Measurements from ENCODE around the gene MINDY4. TPM values are rescaled to one million over a fixed set of nuclear protein-coding genes. Genes with fewer than 3 reads are reported as not detected.

Gene MINDY4
- total RNA-seq, 1 donor from 2014 or later: 5.3 TPM

DNA sequence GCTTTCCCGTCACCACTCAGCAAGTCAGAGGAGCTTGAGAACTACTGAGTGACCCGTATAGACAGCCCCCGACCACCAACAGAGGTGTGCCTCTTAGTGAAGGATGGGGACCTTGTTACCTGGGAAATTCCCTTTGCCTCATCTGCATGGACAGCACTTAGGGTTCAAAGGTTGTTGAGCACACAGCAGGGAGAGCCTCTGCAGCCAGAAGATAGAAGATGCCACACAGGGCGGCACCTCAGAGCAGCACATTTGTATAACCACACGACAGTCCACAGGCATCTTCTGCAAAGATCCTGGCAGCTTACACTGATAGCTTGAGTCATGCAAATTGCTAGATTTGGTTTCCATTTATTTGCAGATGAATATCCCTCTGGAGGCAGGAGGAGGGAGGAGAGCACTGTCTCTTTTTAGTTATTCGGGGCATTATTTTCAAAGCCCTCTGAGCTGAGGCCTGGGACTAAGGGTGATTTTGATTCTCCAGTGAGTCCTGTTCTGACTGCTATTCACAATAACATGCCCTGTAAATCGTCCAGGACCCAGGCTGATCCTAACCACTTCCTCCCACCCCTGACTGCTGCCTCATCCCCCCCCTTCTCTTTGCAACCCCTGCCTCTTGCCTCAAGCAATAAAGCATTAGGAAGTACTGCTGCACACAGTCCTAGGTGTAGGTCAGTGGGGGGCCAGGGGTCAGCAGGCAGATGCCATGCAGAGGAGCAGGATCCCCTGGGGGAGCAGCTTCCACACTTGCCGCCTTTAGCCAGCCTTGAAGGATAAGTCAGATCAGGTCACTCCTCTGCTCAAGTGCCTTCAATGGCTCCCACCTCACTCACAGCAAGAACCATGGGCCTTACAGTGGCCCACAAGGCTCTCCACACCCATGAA, 43.9 kb upstream of the MINDY4 start:
- TF ChIP-seq, protein P1, sequence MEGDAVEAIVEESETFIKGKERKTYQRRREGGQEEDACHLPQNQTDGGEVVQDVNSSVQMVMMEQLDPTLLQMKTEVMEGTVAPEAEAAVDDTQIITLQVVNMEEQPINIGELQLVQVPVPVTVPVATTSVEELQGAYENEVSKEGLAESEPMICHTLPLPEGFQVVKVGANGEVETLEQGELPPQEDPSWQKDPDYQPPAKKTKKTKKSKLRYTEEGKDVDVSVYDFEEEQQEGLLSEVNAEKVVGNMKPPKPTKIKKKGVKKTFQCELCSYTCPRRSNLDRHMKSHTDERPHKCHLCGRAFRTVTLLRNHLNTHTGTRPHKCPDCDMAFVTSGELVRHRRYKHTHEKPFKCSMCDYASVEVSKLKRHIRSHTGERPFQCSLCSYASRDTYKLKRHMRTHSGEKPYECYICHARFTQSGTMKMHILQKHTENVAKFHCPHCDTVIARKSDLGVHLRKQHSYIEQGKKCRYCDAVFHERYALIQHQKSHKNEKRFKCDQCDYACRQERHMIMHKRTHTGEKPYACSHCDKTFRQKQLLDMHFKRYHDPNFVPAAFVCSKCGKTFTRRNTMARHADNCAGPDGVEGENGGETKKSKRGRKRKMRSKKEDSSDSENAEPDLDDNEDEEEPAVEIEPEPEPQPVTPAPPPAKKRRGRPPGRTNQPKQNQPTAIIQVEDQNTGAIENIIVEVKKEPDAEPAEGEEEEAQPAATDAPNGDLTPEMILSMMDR (IDR thresholded peaks at IDR 0.05; ENCODE audit: insufficient read depth, low read length, poor library complexity, severe bottlenecking): no peak
- Histone ChIP-seq H3K4me3 (ENCODE audit: low read depth, low read length) (no peak overlapping the region), H3K27me3 (ENCODE audit: control insufficient read depth, insufficient read depth, low read length) (peaks cover 27% of the 10 kb centered on the region), H3K36me3 (ENCODE audit: control insufficient read depth, insufficient read depth, low read length) (no peaks in the 10 kb centered on the region)
- no peak for DNase-seq (ENCODE audit: low read depth)

DNA sequence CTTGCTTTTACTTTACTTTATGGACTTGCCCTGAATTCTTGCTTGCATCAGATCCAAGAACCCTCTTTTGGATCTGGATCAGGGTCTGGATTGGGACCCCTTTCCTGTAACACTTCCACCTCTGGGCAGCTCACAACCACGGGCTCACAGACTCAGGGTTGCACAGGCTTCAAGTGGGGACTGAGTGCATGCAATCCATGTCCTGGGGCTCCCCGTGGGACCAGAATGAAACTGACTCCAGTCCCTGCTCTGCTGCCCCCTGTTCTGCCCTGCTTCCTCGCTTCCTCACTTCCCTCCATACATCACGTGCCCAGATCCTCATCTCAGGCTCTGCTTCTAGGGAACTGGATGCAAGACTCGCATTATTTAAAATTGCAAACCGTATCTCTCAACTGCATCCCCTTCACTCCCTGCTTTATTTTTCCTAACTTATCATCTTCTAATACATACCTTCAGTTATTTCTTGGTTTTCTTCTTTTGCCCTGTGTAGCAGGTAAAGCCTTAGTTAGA, 42.6 kb upstream of the MINDY4 start:
- TF ChIP-seq, protein P1 (IDR thresholded peaks at IDR 0.05; ENCODE audit: insufficient read depth, low read length, poor library complexity, severe bottlenecking): no peak
- peaks cover 27% of the 10 kb centered on the region for H3K27me3 ChIP-seq (ENCODE audit: control insufficient read depth, insufficient read depth, low read length)
- H3K4me3 ChIP-seq (ENCODE audit: low read depth, low read length): no peak overlapping the region
- DNase-seq (ENCODE audit: low read depth): no peak
- no peaks in the 10 kb centered on the region for H3K36me3 ChIP-seq (ENCODE audit: control insufficient read depth, insufficient read depth, low read length)

DNA sequence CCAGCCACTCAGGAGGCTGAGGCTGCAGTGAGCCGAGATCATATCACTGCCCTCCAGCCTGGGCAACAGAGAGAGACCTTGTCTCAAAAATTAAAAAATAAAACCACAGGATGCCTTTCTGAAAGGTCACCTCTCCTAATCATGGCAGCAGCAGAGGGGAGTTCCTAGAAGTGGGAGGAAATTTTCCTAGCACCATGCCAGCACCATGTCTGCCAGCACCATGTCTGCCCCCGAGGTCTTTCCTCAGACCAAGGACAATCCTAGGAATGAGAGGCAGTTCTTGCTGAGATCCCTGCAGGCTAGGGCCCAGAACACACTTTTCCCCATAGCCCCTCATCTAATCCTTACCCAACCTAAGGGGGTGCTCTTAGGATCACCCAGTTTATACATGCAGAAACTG, 41.6 kb upstream of the MINDY4 start:
- Histone ChIP-seq H3K36me3 (ENCODE audit: control insufficient read depth, insufficient read depth, low read length) (no peaks in the 10 kb centered on the region), H3K27me3 (ENCODE audit: control insufficient read depth, insufficient read depth, low read length) (peaks cover 29% of the 10 kb centered on the region), H3K4me3 (ENCODE audit: low read depth, low read length) (no peak overlapping the region)
- TF ChIP-seq, protein P1 (IDR thresholded peaks at IDR 0.05; ENCODE audit: insufficient read depth, low read length, poor library complexity, severe bottlenecking): no peak
- DNase-seq (ENCODE audit: low read depth): no peak

DNA sequence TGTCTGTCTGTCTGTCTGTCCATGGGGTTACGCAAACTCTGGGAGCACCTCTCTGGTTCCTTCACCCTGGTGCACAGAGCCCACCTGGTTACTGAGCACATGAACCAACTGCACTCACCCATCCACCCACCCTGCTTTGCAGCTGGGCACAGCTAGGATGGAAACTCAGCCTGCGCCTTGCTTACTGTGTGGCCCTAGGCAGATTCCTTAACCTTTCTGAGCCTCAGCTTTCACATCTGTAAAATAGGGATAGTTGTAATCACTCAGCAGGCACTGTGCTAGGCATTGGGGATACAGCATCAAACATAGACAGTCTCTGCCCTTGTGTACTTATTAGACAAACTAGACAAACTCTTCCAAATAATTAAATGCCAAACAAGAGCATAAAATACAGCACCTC, 41.1 kb upstream of the MINDY4 start:
- H3K27me3 ChIP-seq (ENCODE audit: control insufficient read depth, insufficient read depth, low read length): peaks cover 29% of the 10 kb centered on the region
- DNase-seq (ENCODE audit: low read depth): no peak
- H3K4me3 ChIP-seq (ENCODE audit: low read depth, low read length): no peak overlapping the region
- H3K36me3 ChIP-seq (ENCODE audit: control insufficient read depth, insufficient read depth, low read length): no peaks in the 10 kb centered on the region
- TF ChIP-seq, protein P1 (IDR thresholded peaks at IDR 0.05; ENCODE audit: insufficient read depth, low read length, poor library complexity, severe bottlenecking): no peak

DNA sequence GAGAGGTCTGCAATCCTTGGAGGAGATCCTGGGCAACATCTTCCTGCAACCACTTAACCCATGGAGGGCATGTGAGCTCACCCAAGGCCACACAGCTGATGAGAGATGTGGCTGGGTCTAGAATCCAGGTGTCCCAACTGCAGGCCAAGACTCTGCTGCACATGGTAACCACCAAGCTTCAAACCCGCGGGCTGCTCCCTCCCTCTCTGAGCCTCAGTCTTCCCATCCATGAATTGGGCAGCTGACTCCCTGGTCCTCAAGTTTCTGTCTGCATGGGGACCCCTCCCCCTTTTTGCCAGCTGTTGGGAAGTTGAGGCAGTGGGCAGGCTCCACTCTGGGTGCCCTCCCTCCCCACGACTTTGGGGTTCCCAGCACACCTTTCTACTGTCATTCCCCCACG, 40.2 kb upstream of the MINDY4 start:
- Histone ChIP-seq H3K4me3 (ENCODE audit: low read depth, low read length) (no peak overlapping the region), H3K36me3 (ENCODE audit: control insufficient read depth, insufficient read depth, low read length) (no peaks in the 10 kb centered on the region), H3K27me3 (ENCODE audit: control insufficient read depth, insufficient read depth, low read length) (peaks cover 26% of the 10 kb centered on the region)
- no peak for DNase-seq (ENCODE audit: low read depth)
- TF ChIP-seq, protein P1 (IDR thresholded peaks at IDR 0.05; ENCODE audit: insufficient read depth, low read length, poor library complexity, severe bottlenecking): no peak
